Mucosa of descending colon (tissue), 3 donors: Measurements from ENCODE around the gene GLIPR2. TPM values are rescaled to one million over a fixed set of nuclear protein-coding genes. Genes with fewer than 3 reads are reported as not detected.
"Not testable (repeated sequence)": the region's sequence is repeated elsewhere in the genome, so short reads cannot be mapped to it uniquely, and the experiment has no call there.

Source experiments
- ATAC-seq: fragments of 200-7000 bp; cut with Tn5 transposase; one replicate; pipeline ENCODE4 v1.9.1; 2020; ENCODE audit warnings: mild to moderate bottlenecking, moderate library complexity
- DNase-seq, 3 donors: peaks; one replicate each; pipeline ENCODE4 v3.0.0-alpha.2; 2020
- H3K36me3 ChIP-seq: fragments of 200-600 bp; one replicate; pipeline ENCODE4 v1.8.0; 2021; ENCODE audit warnings: low read depth, mild to moderate bottlenecking
- H3K4me1 ChIP-seq: fragments of 200-600 bp; one replicate; pipeline ENCODE4 v1.8.0; 2021; ENCODE audit warnings: low read depth, mild to moderate bottlenecking
- H3K4me3 ChIP-seq: fragments of 200-600 bp; one replicate; pipeline ENCODE4 v1.8.0; 2021; ENCODE audit warnings: mild to moderate bottlenecking
- H3K9me3 ChIP-seq: fragments of 200-600 bp; one replicate; pipeline ENCODE4 v1.8.0; 2021; ENCODE audit warnings: mild to moderate bottlenecking
- intact Hi-C, 2 donors: fragments of 100-400 bp; cut with DNase I in 1 of 2; cut with micrococcal nuclease in 1 of 2; formaldehyde crosslinking; loops; one replicate each; pipeline versions ENCODE4 v1.11.0 to v1.11.1; 2022; cut with DNase I, micrococcal nuclease
- total RNA-seq, 3 donors: library from RNA; stranded (reverse); fragmentation: NEBNext Ultra II Directional in 2 of 3; extraction: Animal tissue kit (Norgen Biotek cat#: 25700) in 2 of 3; gene quantifications; one replicate each; pipeline versions ENCODE4 v1.2.1 to v1.2.4, GENCODE V29; 2021 to 2023
- TF ChIP-seq, protein P1 (sequence below): fragments of 200-600 bp; IDR thresholded peaks from one replicate; pipeline ENCODE4 v1.8.0; 2022; ENCODE audit warnings: antibody characterized with exemption, mild to moderate bottlenecking
- donor health status: DM: no; HTN: no; CAD: no; lungs with moderate emphysema.
- donor health status: DM: no; HTN: no; CAD: no.
- donor health status: DM: no; HTN: yes; CAD: no.

GLIPR2 gene
- total RNA-seq, 3 donors from 2014 or later, result 28.1 to 58.4 (median 37.5) TPM

DNA sequence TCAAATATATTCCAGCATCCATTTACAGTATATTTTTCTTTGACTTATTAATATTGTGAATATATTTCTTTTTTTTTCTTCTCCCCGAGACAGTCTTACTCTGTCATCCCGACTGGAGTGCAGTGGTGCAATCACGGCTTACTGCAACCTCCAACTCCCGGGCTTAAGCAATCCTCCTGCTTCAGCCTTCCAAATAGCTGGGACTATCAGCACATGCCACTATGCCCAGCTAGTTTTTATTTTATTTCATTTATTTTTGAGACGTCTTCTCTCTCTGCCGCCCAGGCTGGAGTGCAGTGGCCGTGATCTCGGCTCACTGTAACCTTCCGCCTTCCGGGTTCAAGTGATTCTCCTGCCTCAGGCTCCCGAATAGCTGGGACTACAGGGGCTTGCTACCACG lies 7.4 kb upstream of the GLIPR2 start:
- DNase-seq (no peak), ATAC-seq (no peak)
- no peaks in the 10 kb centered on the region for H3K36me3 ChIP-seq
- H3K9me3 ChIP-seq, result no peaks in the 10 kb centered on the region
- peaks cover 31% of the 10 kb centered on the region for H3K4me1 ChIP-seq
- TF ChIP-seq, protein P1, sequence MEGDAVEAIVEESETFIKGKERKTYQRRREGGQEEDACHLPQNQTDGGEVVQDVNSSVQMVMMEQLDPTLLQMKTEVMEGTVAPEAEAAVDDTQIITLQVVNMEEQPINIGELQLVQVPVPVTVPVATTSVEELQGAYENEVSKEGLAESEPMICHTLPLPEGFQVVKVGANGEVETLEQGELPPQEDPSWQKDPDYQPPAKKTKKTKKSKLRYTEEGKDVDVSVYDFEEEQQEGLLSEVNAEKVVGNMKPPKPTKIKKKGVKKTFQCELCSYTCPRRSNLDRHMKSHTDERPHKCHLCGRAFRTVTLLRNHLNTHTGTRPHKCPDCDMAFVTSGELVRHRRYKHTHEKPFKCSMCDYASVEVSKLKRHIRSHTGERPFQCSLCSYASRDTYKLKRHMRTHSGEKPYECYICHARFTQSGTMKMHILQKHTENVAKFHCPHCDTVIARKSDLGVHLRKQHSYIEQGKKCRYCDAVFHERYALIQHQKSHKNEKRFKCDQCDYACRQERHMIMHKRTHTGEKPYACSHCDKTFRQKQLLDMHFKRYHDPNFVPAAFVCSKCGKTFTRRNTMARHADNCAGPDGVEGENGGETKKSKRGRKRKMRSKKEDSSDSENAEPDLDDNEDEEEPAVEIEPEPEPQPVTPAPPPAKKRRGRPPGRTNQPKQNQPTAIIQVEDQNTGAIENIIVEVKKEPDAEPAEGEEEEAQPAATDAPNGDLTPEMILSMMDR, result no peak
- intact Hi-C loops, result no loop called here
- no peak overlapping the region for H3K4me3 ChIP-seq

DNA sequence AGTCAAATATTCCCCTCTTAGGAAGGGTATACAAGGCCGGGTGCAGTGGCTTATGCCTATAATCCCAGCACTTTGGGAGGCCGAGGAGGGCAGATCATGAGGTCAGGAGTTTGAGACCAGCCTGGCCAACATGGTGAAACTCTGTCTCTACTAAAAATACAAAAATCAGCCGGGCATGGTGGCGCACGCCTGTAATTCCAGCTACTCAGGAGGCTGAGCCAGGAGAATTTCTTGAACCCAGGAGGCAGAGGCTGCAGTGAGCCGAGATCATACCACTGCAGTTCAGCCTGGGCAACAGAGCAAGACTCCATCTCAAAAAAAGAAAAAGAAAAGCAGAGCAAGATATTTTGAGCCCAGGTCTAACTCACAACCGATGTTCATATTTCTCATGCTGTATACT lies 4.9 kb upstream of the GLIPR2 start:
- DNase-seq, ATAC-seq, H3K4me3 ChIP-seq, H3K36me3 ChIP-seq, intact Hi-C loops, H3K9me3 ChIP-seq: not testable (repeated sequence)
- peaks cover 21% of the 10 kb centered on the region for H3K4me1 ChIP-seq

DNA sequence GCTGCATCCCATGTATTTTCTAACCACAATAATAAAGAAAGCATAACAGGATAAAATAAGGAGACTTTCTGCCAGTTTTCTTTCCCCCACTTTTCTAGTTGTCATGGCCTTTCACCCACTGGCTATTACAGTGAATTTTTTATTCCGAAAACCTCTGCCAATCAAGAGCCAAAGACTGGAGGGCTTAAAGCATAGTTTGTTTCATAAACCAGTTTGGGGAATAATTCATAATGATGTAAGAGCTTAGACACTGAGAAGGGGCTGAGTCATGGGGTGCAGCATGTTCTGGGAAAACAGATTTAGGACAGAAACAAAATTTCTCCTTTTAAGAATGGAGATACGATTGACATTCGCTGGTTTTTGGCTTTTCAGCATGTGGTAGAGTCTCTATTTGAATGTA lies 4.4 kb upstream of the GLIPR2 start:
- Histone ChIP-seq H3K36me3 (no peaks in the 10 kb centered on the region), H3K9me3 (no peaks in the 10 kb centered on the region), H3K4me1 (peaks cover 17% of the 10 kb centered on the region), H3K4me3 (no peak overlapping the region)
- DNase-seq, result no peak
- TF ChIP-seq, protein P1, result no peak
- ATAC-seq, result no peak
- intact Hi-C loops, result no loop called here

DNA sequence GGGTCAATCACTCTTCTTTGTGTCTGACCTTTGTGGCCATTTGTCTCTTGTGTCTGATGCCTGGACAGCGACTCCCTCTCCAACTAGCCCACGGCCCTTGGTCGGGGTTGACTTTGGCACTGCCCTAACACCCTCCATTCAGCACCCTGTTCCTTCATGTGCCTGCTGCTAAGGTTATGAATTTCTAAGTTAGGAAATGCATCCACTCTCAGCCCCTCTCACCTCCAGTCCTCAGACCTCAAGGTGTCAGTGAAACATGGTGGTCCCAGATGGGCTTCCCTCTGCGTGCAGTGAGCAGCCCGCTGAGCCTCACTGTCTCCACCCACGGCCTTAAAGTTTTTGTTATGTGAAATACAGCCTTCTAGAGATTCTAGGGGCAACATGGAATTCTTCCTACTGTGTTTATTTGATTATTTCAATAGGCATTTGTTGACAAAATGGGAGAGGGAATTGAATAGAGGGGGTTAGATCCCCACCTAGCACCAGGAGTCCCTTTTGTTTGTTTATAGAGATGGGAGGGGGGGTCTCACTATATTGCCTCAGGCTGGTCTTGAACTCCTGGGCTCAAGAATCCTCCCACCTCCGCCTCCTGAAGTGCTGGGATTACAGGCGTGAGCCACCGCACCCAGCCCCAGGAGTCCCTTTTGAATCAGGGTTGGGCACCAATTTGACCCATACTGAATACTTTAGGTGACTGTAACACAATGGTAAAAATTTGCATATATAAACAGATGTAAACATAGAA lies 1.6 kb upstream of the GLIPR2 start:
- no peaks in the 10 kb centered on the region for H3K36me3 ChIP-seq
- no peaks in the 10 kb centered on the region for H3K9me3 ChIP-seq
- intact Hi-C loops, result no loop called here
- TF ChIP-seq, protein P1, result no peak
- peaks cover 10% of the 10 kb centered on the region for H3K4me1 ChIP-seq
- DNase-seq, result no peak
- no peak for ATAC-seq
- H3K4me3 ChIP-seq, result no peak overlapping the region

DNA sequence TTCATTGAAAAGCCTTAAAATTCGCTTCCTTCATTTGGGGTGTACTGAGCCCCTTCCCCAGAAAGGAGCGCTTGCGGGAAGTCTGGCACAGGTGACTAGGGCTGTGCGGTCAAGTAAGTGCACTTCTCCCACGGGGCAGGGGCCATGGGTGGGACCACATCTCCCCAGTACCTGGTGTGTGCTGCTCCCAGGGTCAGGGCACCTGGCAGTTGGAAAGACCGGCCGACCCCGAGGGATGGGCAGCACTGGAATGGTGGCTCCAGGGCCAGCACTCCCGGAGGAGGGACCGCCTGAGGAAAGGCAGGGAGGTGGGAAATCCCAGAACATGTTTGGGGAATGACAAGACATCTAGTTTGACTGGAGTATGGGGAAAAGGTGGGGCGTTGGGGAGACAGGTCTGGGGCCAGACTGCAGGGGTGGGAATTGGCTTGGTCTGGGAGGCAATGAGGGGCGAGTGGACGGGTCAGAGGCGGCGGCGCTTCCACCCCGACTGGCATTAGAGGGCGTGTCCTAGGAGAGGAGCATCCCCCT lies 727 bp upstream of the GLIPR2 start:
- Histone ChIP-seq H3K9me3 (no peaks in the 10 kb centered on the region), H3K4me3 (peak overlapping the region; percentile 51), H3K4me1 (peaks cover 17% of the 10 kb centered on the region), H3K36me3 (no peaks in the 10 kb centered on the region)
- DNase-seq (peak in 2 of 3 donors; percentile 70 to 82), ATAC-seq (no peak)
- intact Hi-C loops, result no loop called here
- TF ChIP-seq, protein P1, result no peak

DNA sequence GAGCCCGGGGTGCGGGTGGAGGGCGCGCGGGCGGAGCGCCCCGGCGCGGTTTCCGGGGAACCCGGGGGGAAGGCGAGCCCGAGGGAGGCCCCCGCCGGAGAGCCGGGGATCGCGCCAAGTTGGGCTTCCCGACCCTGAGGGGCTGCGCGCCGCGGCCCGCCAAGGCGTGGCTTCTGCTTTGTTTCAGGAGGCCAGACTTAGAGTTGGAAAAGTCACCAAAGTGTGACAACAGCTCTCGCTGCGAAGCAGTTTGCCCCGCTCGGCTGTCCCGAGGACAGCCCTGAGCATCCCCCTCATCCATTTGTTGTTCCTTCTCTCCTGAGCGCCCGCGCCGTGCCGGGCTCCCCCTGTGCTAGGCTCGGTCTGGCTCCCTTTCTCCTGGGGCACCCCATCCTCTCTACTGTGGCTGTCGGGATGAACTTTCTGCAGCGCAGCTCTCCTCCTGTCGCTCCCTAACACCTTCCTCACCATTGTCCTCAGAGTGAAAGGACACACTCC lies 410 bp downstream of the GLIPR2 start:
- peak in 1 of 3 donors; percentile 64 for DNase-seq
- intact Hi-C loops, result no loop called here
- TF ChIP-seq, protein P1, result no peak
- peak; percentile 45 for ATAC-seq
- Histone ChIP-seq H3K4me3 (peak overlapping the region; percentile 51), H3K9me3 (no peaks in the 10 kb centered on the region), H3K36me3 (no peaks in the 10 kb centered on the region), H3K4me1 (peaks cover 21% of the 10 kb centered on the region)
